K562 (cell line): ENCODE data around the gene ATP12A. TPM values are rescaled to one million over a fixed set of nuclear protein-coding genes. Genes with fewer than 3 reads are reported as not detected.

Experiments
- ATAC-seq: fragments of 200-7000 bp; cut with Tn5 transposase; 3 replicates; pipeline ENCODE4 v1.9.1; 2020; ENCODE audit warnings: moderate library complexity
- BruUV-seq: library from RNA; stranded (reverse); fragments of 400-500 nt; replicated peaks from 2 replicates; lab custom pipeline; 2021; lab: Mats Ljungman, UMichigan
- CTCF ChIA-PET: fragments of 300-600 bp; formaldehyde crosslinking; extraction: SDS; loops from one replicate; lab custom pipeline; 2021; ENCODE audit warnings: low intra/inter-chr PET ratio; lab: Yijun Ruan, JAX
- POLR2A ChIA-PET: fragments of 300-600, 350-650 bp; sonication (Branson Sonifier 250); formaldehyde crosslinking; extraction: SDS; loops from one replicate; lab custom pipeline; 2021; ENCODE audit warnings: antibody characterized with exemption, inconsistent platforms; lab: Yijun Ruan, JAX
- DNase-seq, 4 experiments: peaks; one replicate each; pipeline versions ENCODE4 v3.0.0 to v3.0.0-alpha.2; 2011 to 2018; ENCODE audit warnings: low spot score in 3 of 4, mixed read lengths in 3 of 4; ENCODE audit errors: extremely low read depth in 1 of 4
- FAIRE-seq: peaks from 2 replicates; lab custom pipeline; 2011; peaks lifted over from hg19 to GRCh38; lab: Jason Lieb, UNC
- H2AFZ ChIP-seq: 2 replicates; pipeline ENCODE4 v1.6.0; 2011; ENCODE audit warnings: low read depth, low read length, control low read depth, inconsistent platforms
- H3K27ac ChIP-seq: fragments of 200-600 bp; 3 replicates; pipeline ENCODE4 v1.8.0; 2011; ENCODE audit warnings: low read depth, mild to moderate bottlenecking, control low read depth, inconsistent platforms, low read length, moderate library complexity, mixed read lengths; ENCODE audit errors: extremely low read depth
- H3K27me3 ChIP-seq, 2 experiments: fragments of 300-600 bp in 1 of 2; 2 replicates in 1 of 2; 3 replicates in 1 of 2; pipeline versions ENCODE4 v1.6.0 to v1.8.0; 2011; ENCODE audit warnings: inconsistent platforms in 2 of 2, low read length in 2 of 2, mild to moderate bottlenecking in 1 of 2, mixed read lengths in 1 of 2, moderate library complexity in 1 of 2; ENCODE audit not compliant: control insufficient read depth in 2 of 2, insufficient read depth in 2 of 2
- H3K36me3 ChIP-seq: fragments of 300-600 bp; 3 replicates; pipeline ENCODE4 v1.8.0; 2011; ENCODE audit warnings: mild to moderate bottlenecking, low read length, inconsistent platforms; ENCODE audit not compliant: control insufficient read depth, insufficient read depth
- H3K4me1 ChIP-seq, 2 experiments: fragments of 200-600 bp in 1 of 2; replicated peaks in 1 of 2; 2 replicates in 1 of 2; 3 replicates in 1 of 2; pipeline versions ENCODE4 v1.5.1 to v1.8.0; 2011; ENCODE audit warnings: inconsistent platforms in 2 of 2, low read length in 2 of 2, mild to moderate bottlenecking in 1 of 2, mixed read lengths in 1 of 2, moderate library complexity in 1 of 2; ENCODE audit not compliant: control insufficient read depth in 2 of 2, insufficient read depth in 2 of 2
- H3K4me2 ChIP-seq: 2 replicates; pipeline ENCODE4 v1.6.1; 2011; ENCODE audit warnings: low read length, control low read depth, inconsistent platforms, mixed read lengths; ENCODE audit not compliant: insufficient read depth
- H3K4me3 ChIP-seq: fragments of 200-600 bp; sonication (generic), shearing (Covaris generic); 2 replicates; pipeline ENCODE4 v1.5.1; 2016; ENCODE audit warnings: control low read depth, inconsistent platforms
- H3K79me2 ChIP-seq: fragments of 200-600 bp; 3 replicates; pipeline ENCODE4 v1.8.0; 2011; ENCODE audit warnings: low read length, inconsistent platforms; ENCODE audit not compliant: control insufficient read depth, insufficient read depth
- H3K9ac ChIP-seq, 2 experiments: 2 replicates each; pipeline versions ENCODE4 v1.6.0 to v1.6.1; 2011; ENCODE audit warnings: low read depth in 2 of 2, low read length in 2 of 2, control low read depth in 1 of 2, inconsistent platforms in 1 of 2, mild to moderate bottlenecking in 1 of 2, mixed read lengths in 1 of 2; ENCODE audit not compliant: insufficient read depth in 1 of 2
- H3K9me1 ChIP-seq: one replicate; pipeline ENCODE4 v1.6.0; 2011; ENCODE audit warnings: inconsistent platforms, mild to moderate bottlenecking, low read length, moderate library complexity; ENCODE audit not compliant: control insufficient read depth, insufficient read depth
- H3K9me3 ChIP-seq: replicated peaks from 2 replicates; pipeline ENCODE4 v1.5.1; 2011; ENCODE audit warnings: low read depth, low read length, inconsistent platforms; ENCODE audit not compliant: control insufficient read depth, insufficient read depth
- H4K20me1 ChIP-seq: replicated peaks from 2 replicates; pipeline ENCODE4 v1.6.1; 2011; ENCODE audit warnings: low read length, inconsistent platforms, mixed read lengths; ENCODE audit not compliant: control insufficient read depth, insufficient read depth
- CCAR2 ChIP-seq: fragments of 200-400 bp; formaldehyde crosslinking; IDR thresholded peaks from 2 replicates; pipeline ENCODE4 v1.6.1; 2017; ENCODE audit warnings: mild to moderate bottlenecking, low read depth, low read length
- HCFC1 ChIP-seq: IDR thresholded peaks from 2 replicates; pipeline ENCODE4 v1.6.1; 2012; ENCODE audit warnings: low read depth, low read length, improper control_type of control experiment
- KLF1 ChIP-seq: fragments of 450-650 bp; IDR thresholded peaks from 2 replicates; pipeline ENCODE4 v1.6.1; 2016; ENCODE audit warnings: missing genetic modification characterization, missing compliant biosample characterization
- PRPF4 ChIP-seq: fragments of 200-400 bp; formaldehyde crosslinking; IDR thresholded peaks from one replicate; pipeline ENCODE4 v1.6.1; 2017; ENCODE audit warnings: low read length, low read depth, mild to moderate bottlenecking; ENCODE audit not compliant: insufficient read depth, poor library complexity, severe bottlenecking
- RB1 ChIP-seq: fragments of 450-650 bp; IDR thresholded peaks from 2 replicates; pipeline ENCODE4 v1.6.1; 2017; ENCODE audit warnings: low read depth, mild to moderate bottlenecking
- TAF1 ChIP-seq: IDR thresholded peaks from 2 replicates; pipeline ENCODE4 v1.6.1; 2011; ENCODE audit warnings: mild to moderate bottlenecking, low read length, moderate library complexity; ENCODE audit not compliant: insufficient read depth, control insufficient read depth, severe bottlenecking; ENCODE audit errors: extremely low read depth
- ZNF12 ChIP-seq: sonication (generic); formaldehyde crosslinking; IDR thresholded peaks from 2 replicates; pipeline ENCODE4 v1.4.0; 2020; ENCODE audit warnings: mild to moderate bottlenecking, missing genetic modification reagents
- ZNF766 ChIP-seq: fragments of 200-800 bp; sonication (Bioruptor generic); conservative IDR thresholded peaks from 2 replicates; pipeline ENCODE4 v1.6.1; 2016; ENCODE audit warnings: missing genetic modification characterization, missing compliant biosample characterization
- WGBS: fragments of 100-300 bp; shearing (Covaris generic); methylation state at CpG from one replicate; pipeline ENCODE4 v1.1.6; 2016; ENCODE audit warnings: low coverage, mixed read lengths; ENCODE audit not compliant: insufficient coverage; ENCODE audit errors: missing lambda C conversion rate; 5-methylcytosine and 5-hydroxymethylcytosine counted together
- in situ Hi-C: fragments of 300-500 bp; cut with MboI; formaldehyde crosslinking; loops from 4 replicates; pipeline ENCODE4 v1.15.0; 2018; ENCODE audit warnings: inconsistent platforms, mixed read lengths
- intact Hi-C: fragments of 100-400 bp; cut with micrococcal nuclease; formaldehyde crosslinking; loops from 2 replicates; pipeline ENCODE4 v1.14.2; 2022
- polyA plus RNA-seq, 8 experiments: library from polyadenylated mRNA; depleted of rRNA in 4 of 8; stranded (reverse) in 5 of 8; unstranded in 3 of 8; fragments of >200 nt; fragmentation: Nextera tagmentation in 2 of 8; fragmentation: Illumina TruSeq in 1 of 8; extraction: Ambion mirVana in 2 of 8; extraction: Trizol in 1 of 8; gene quantifications; 2 replicates each; pipeline versions ENCODE4 v1.2.1 to v1.2.3, GENCODE V29; 2011 to 2014; ENCODE audit warnings: inconsistent platforms in 1 of 8, missing spikeins in 1 of 8
- total RNA-seq, 7 experiments: library from RNA; depleted of rRNA in 6 of 7; stranded (reverse); fragments of >200 nt in 6 of 7; fragmentation: Illumina TruSeq in 2 of 7; extraction: Trizol in 2 of 7; gene quantifications; 2 replicates each; pipeline versions ENCODE4 v1.2.1 to v1.2.3, GENCODE V29; 2011 to 2021; ENCODE audit warnings: low replicate concordance in 1 of 7

Gene ATP12A
- total and polyA plus RNA-seq, 9 of the 15 experiments (the other 6 are each of a cell fraction or from before 2014, with no cell fraction given): not detected

- ChIA-PET CTCF (no interaction called here), POLR2A (no interaction called here)
- Histone ChIP-seq H3K9me1 (no peaks in the 10 kb centered on the region), H3K4me1 (no peaks in the 10 kb centered on the region; a peak in 1 of 5 replicates), H3K4me3 (no peak overlapping the region), H2AFZ (no peak overlapping the region), H3K9me3 (no peaks in the 10 kb centered on the region), H3K27me3 (peaks cover 6 to 32% of the 10 kb centered on the region in 2 experiments; a peak in 4 of 5 replicates), H3K36me3 (no peaks in the 10 kb centered on the region), H3K9ac (no peak overlapping the region), H3K4me2 (no peak overlapping the region), H4K20me1 (no peaks in the 10 kb centered on the region; the same call in 1 of the 2 replicates), H3K79me2 (no peaks in the 10 kb centered on the region), H3K27ac (no peak overlapping the region)
- no peak for TF ChIP-seq RB1
- TF ChIP-seq ZNF12 (CRISPR knock-in tag): no peak
- no peak for TF ChIP-seq TAF1
- TF ChIP-seq PRPF4: no peak
- TF ChIP-seq HCFC1: no peak
- TF ChIP-seq ZNF766: no peak
- no peak for TF ChIP-seq KLF1
- no peak for TF ChIP-seq CCAR2
- BruUV-seq: no TSS peak
- in situ Hi-C loops (no loop called here), intact Hi-C loops (no loop called here)
- ATAC-seq: no peak
- no peak for DNase-seq
- WGBS: 6% methylated on average over 7 of the region's 7 CpGs
- FAIRE-seq: no peak
Measured at GRCh38 chr13:24687611-24688010, 7.4 kb downstream of the ATP12A start.
